H1 (cell line): ENCODE data around the gene HACD2.

Experiments
- BCL11A ChIP-seq, 2 experiments: IDR thresholded peaks; one replicate each; pipeline ENCODE4 v1.6.1; 2011; ENCODE audit warnings: low read depth in 2 of 2, low read length in 2 of 2, mild to moderate bottlenecking in 2 of 2
- CTCF ChIP-seq, 3 experiments: IDR thresholded peaks; 1 replicate in 2 of 3; 2 replicates in 1 of 3; pipeline versions ENCODE4 v1.5.1 to v1.6.1; 2011; ENCODE audit warnings: low read length in 3 of 3, mild to moderate bottlenecking in 3 of 3, inconsistent platforms in 2 of 3, low read depth in 1 of 3, moderate library complexity in 1 of 3; ENCODE audit not compliant: insufficient read depth in 1 of 3; ENCODE audit errors: control extremely low read depth in 1 of 3
- GABPA ChIP-seq: IDR thresholded peaks from 2 replicates; pipeline ENCODE4 v1.6.1; 2011; ENCODE audit warnings: mild to moderate bottlenecking, low read length, moderate library complexity, borderline replicate concordance; ENCODE audit not compliant: insufficient read depth
- NRF1 ChIP-seq: IDR thresholded peaks from 2 replicates; pipeline ENCODE4 v1.6.1; 2011; ENCODE audit warnings: mild to moderate bottlenecking, low read depth, low read length, improper control_type of control experiment
- POLR2A ChIP-seq, 2 experiments: IDR thresholded peaks; 1 replicate in 1 of 2; 2 replicates in 1 of 2; pipeline ENCODE4 v1.6.1; 2011; ENCODE audit warnings: low read depth in 2 of 2, low read length in 2 of 2, mild to moderate bottlenecking in 2 of 2; ENCODE audit errors: control extremely low read depth in 1 of 2
- YY1 ChIP-seq: IDR thresholded peaks from 2 replicates; pipeline ENCODE4 v1.6.1; 2011; ENCODE audit warnings: low read depth, mild to moderate bottlenecking, low read length

GRCh38 chr3:123616593-123616992, 31.7 kb upstream of the HACD2 start:
- no peak for TF ChIP-seq CTCF (IDR thresholded peaks at IDR 0.05; ENCODE audit: control extremely low read depth in 1 of 3, insufficient read depth in 1 of 3, low read depth in 1 of 3, low read length in 3 of 3)
- TF ChIP-seq YY1, result no peak
- TF ChIP-seq GABPA, result no peak
- TF ChIP-seq BCL11A (IDR thresholded peaks at IDR 0.05; ENCODE audit: low read depth in 2 of 2, low read length in 2 of 2), result no peak
- TF ChIP-seq NRF1, result no peak
- TF ChIP-seq POLR2A (IDR thresholded peaks at IDR 0.05; ENCODE audit: control extremely low read depth in 1 of 2, low read depth in 2 of 2, low read length in 2 of 2), result no peak
